ENCODE measurements around the gene HLA-DOB.

DNA sequence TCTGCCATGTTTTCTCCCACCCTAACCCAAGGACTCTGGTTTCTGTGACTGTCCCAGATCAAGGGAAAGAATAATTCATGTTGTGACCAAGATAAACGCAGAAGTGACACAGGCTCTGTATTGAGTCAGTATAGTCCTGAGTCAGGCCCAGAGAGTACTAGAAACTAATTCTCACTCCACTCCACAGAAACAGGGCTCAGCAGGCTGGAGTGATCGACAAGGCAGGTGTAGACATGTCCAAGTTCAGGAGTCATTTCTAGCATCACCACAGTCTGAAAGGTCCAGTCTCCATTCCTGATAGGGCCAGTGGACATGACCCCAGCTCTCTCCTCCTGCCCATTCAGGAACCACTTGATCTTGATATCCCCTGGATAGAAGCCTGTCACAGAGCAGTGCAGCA, 2.7 kb downstream of the HLA-DOB start:
- TF ChIP-seq EZH2phosphoT487 (IDR thresholded peaks at IDR 0.05; ENCODE audit: low read depth) = no peak
- TF ChIP-seq, protein P1, sequence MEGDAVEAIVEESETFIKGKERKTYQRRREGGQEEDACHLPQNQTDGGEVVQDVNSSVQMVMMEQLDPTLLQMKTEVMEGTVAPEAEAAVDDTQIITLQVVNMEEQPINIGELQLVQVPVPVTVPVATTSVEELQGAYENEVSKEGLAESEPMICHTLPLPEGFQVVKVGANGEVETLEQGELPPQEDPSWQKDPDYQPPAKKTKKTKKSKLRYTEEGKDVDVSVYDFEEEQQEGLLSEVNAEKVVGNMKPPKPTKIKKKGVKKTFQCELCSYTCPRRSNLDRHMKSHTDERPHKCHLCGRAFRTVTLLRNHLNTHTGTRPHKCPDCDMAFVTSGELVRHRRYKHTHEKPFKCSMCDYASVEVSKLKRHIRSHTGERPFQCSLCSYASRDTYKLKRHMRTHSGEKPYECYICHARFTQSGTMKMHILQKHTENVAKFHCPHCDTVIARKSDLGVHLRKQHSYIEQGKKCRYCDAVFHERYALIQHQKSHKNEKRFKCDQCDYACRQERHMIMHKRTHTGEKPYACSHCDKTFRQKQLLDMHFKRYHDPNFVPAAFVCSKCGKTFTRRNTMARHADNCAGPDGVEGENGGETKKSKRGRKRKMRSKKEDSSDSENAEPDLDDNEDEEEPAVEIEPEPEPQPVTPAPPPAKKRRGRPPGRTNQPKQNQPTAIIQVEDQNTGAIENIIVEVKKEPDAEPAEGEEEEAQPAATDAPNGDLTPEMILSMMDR (IDR thresholded peaks at IDR 0.05; ENCODE audit: low read depth, low read length) = no peak
